Measurements from ENCODE around the gene LIPC.

LIPC gene

GRCh38 chr15:58407236-58407775, 24.5 kb upstream of the LIPC start:
- DNase-seq, result no peak

DNA sequence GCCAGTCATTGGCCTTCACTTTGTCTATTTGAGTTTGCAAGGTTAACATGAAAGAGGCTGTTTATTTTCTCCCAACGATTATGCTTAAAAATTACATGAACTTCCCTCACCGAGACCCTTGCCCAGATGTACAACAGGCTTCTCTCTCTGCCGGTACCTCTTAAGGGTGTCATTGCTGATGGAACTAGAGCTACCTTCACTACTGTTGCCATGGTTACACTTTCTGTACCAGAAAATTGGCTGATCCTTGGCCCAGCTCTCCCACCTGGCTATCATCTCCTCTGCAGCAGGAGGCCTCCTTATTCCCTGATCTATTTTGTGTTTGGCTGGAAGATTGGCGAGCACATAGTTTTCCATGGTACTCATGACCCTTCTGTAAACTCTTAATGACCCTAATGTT, 24.0 kb upstream of the LIPC start:
- no peak for DNase-seq

- DNase-seq, result no peak
Measured at GRCh38 chr15:58409861-58410260, 21.9 kb upstream of the LIPC start.

GRCh38 chr15:58410353-58410752, 21.4 kb upstream of the LIPC start:
- peak; percentile 5 for DNase-seq

DNA sequence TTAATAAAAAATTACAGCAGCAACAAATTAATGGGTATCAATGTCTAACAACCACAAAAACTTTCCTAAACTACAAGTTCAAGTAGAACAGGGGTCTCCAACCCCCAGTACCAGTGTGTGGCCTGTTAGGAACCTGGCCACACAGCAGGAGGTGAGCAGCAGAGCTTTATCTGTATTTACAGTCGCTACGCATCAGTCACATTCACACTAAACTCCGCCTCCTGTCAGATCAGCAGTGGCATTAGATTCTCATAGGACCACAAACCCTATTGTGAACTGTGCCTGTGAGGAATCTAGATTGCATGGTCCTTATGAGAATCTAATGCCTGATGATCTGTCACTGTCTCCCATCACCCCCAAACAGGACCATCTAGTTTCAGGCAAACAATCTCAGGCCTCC, 18.5 kb upstream of the LIPC start:
- no peak for DNase-seq

DNA sequence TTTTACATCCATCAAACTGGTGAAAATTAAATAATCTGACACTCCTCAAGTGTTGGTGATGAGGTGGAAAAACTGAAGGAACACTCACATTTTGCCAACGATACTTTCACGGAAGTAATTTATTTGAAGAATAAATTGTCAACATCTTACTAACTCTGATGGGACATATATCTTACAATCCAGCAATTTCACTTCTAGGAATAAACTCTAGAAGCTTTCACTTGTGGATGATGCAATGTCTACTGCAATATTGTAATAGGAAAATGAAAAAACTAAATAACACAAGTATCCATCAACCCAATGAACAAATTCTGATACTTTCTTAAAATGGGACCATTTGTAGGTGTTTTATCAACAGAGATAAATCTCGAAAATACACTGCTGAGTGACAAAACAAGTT, 16.2 kb upstream of the LIPC start:
- no peak for DNase-seq

DNA sequence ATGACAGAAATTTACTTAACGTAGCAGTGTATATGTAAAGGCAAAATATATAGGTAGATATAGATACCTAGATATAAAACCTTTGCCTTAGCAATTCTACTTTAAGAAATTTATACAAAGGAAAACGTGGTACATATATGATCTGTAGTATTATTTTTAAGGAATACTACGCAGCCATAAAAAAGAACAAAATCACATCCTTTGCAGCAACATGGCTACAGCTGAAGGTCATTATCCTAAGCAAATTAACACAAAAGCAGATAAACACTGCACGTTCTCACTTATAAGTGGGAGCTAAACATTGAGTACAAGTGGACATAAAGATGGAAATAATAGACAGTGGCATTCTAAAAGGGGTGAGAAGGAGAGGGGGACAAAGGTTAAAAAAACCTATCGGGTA, 14.8 kb upstream of the LIPC start:
- no peak for DNase-seq

DNA sequence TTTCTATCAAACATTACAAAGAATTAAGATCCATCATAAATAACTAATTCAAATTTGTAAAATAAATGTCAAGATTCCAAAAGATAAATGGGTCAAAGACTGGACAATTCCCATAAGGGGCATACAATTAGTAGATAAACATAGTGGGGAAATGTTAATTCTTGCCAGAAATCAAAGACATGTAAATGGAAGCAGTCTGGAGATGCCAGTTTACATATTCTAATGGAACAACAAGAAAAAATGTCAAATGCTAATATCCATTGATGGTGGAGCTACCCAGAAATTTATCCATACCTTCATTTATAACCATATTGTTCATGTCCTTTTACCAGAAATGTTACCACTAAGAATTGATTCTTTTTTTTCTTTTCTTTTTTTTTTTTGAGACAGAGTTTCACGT, 13.7 kb upstream of the LIPC start:
- no peak for DNase-seq

- no peak for DNase-seq
Measured at GRCh38 chr15:58419803-58420524, 11.8 kb upstream of the LIPC start.

DNA sequence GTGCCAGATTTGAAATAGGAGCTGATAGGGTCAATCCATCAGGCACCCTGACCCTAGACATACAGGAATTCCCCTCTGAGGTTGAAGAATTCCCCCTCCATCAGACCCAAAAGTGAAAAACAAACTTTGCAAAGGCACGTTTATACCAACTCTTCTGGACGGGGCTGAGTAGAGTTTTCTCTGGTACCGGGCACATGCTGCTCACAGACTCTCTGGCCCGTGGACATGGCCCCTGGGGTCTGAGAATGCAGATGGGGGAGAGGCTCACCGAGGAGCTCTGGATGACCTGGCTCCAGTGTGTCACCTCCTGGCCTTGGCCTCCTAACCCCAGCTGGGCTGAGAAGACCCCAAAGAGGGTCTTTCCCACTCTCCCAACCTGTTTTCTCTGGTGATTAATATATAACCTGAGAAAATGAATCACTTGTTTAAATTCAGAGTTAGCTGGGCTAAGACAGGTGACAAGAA, 11.2 kb upstream of the LIPC start:
- no peak for DNase-seq

- no peak for DNase-seq
Measured at GRCh38 chr15:58423205-58423604, 8.6 kb upstream of the LIPC start.

GRCh38 chr15:58423831-58424608, 7.8 kb upstream of the LIPC start:
- no peak for DNase-seq

GRCh38 chr15:58424722-58425121, 7.1 kb upstream of the LIPC start:
- DNase-seq, result no peak

DNA sequence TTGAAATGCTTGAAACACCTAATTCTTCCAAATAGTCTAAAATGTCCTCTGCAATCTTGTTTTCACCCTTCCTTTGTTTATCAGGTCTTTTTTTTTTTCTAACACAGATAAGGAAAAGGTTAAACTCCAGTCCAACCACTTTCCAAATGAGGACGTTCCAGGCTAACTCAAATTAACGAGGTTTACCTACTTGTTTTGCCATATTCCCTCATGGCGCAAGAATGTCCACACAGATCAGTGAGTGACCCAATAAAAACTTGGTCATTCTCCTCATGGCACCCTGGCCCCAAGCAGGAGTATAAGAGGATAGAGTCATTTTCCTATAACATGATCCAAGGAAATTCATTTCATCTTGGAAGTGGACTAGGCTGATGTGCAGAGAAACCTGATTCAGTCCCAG, 6.6 kb upstream of the LIPC start:
- DNase-seq, result no peak

DNA sequence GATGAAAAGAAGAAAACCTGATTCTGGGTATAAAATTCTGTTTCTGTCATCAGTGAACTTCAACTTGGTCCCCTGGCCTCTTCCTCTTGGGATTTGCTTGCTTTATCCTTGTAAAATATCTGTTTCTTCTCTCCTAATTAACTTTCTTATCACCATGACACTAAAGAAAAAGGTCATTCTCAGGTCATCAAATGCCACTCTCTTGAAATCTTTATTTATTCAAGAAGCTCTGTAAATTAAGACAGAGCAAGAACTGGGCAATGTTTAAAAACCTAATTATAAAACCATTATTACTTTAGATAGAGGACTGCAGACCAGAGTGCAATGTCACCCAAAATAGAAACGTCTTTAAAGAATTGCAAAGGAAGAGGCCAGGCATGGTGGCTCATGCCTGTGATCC, 6.0 kb upstream of the LIPC start:
- no peak for DNase-seq

DNA sequence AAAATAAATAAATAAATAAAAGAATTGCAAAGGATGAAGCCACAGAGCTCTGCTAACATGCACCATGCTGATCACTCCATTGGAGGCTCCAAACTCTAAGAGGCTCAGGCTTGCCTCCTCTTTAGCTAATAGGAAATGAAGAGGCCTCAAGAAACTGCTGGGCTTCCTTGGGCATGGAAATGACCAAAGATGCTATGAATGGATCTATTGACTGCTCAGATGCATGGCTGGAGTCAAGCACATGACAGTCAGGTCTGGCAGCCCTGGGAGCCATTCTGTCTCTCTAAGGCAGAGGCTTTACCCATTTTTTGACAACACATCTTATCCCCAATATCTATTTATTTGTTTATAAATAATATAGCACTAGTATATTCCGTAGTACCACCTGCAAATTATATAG, 5.3 kb upstream of the LIPC start:
- DNase-seq, result no peak

- DNase-seq, result no peak
Measured at GRCh38 chr15:58427987-58428386, 3.8 kb upstream of the LIPC start.

DNA sequence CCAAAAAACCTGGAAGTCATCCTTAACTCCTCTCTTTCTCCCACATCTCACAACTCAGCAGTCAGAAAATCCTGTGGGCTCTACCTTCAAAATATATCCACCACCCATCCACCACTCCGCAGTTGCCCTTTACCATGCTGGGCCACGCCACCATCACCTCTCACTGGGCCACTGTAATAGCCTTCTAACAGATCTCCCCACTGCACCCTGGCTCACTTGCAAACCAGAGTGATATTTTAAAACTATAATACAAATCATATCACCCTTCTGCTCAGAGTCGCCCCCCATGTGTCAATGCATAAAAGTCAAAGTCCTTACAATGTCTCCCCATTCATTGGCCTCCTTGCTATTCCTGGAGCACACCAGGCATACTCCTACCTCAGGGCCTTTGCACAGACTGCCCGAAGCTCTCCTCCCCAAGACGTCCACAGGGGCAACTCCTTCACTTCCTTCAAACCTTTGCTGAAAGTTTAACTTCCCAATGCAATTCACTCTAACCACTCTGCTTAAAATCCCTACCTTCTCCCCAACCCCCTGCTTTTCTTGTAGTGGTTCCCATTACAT, 1.5 kb upstream of the LIPC start:
- no peak for DNase-seq

DNA sequence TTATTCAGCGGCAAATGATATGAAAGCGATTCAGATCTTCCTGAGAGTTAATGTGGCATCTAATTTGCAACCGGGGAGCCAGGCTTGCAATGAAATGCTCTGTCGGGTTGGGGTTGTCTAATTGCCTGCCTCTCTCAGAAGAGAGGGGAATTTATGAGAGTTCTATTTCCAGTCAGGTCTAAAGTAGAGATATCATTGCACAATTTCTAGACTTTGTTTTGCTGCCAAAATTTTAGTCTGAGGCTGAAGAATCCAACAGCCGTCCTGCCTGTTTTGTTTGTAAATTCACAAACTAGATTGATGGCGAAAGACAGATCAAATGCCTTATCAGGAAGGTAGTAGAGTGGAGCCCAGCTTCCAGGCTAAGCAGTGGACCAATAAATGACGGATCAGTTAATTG, 610 bp downstream of the LIPC start:
- no peak for DNase-seq

DNA sequence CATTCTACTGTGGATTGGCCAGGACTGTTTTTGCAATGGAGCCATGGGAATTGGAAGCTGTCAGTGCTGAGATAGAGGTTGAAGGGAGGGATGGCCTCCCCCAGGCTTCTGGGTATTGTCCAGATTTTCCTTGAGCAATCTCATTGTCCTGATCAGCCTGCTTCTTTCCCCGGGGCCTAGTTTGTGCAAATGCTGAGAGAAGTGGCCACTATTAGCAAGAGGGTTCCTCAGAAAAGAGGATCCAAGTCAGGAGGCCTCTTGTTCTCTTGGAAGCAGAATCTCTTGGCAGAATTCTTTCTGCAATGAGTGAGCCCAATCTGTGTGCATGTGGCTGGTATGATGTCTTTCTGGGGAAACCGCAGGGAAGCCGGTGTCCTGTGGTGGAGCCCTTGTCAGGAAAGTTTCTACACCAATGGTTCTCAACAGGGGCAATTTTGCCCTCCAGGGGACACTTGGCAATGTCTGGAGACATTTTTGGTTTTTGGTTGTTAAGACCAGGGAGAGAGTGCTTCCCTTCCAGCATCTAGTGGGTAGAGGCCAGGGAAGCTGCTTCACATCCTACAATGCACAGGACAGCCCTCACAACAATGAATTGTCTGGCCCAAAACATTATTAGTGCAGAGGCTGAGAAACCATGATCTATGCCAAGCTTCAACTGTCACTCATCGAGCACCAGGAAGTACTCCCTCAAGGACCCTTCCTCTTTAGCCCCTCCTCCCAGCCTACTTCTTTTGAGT, 2.0 kb downstream of the LIPC start:
- no peak for DNase-seq

DNA sequence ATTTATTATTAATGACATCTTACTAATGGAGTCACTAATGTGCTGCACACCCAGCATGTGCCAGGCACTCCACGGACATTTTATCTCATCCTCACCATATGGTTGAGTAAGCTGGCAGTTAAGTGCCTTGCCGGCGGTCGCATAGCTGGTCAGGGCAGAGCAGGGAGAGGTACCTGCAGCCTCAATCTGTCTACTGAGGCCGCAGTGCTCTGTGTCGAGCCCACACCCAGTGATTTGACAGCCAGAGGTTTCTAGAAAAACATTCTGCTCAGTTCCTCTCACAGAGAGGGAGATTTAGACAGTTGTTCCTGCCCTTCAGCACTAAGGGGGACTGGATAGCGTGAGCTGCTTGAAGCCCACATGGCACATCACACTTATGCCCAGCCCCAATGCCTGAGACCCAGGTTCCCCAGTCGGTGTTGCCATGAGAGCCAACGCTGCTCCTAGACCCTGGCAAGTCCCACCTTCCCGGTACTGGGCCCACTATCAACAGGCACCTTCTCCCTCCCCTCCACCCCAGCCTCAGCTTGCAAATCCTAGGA, 2.6 kb downstream of the LIPC start:
- no peak for DNase-seq

DNA sequence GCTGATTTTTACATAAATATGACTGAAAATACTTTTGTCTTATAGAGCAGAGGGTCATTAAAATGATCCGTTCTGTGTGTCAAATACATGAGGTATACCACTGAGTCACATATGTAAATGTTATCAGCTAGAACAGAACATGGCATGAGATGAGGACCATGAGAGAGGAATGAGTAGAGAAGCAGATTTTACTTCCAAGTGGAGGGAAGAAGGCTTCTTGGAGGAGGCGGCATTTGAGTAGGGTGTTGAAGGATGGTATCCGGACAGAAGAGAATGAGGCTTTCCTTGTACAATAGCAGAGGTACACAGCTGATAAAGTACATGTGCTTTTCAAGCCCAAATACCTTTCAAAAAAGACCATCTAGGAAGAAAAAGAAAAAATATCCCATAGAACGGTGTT, 4.8 kb downstream of the LIPC start:
- DNase-seq, result no peak

GRCh38 chr15:58437531-58438105, 5.8 kb downstream of the LIPC start:
- DNase-seq, result no peak

Data from COR-L47 (cell line).